ENCODE measurements around the gene CSGALNACT2. TPM values are rescaled to one million over a fixed set of nuclear protein-coding genes. Genes with fewer than 3 reads are reported as not detected.
A peak's percentile ranks its signal among the peaks of the same experiment; 100 is the strongest.

Gene CSGALNACT2
- total and polyA plus RNA-seq, 12 donors, result 5.8 to 19.4 (median 12.3) TPM

- TF ChIP-seq POLR2A (IDR thresholded peaks at IDR 0.05), result no peak
- TF ChIP-seq CTCF (IDR thresholded peaks at IDR 0.05), result peak in 2 of 6 experiments; percentile 19 to 20
- Histone ChIP-seq H3K4me3 (no peak overlapping the region), H3K27ac (no peak overlapping the region), H3K9me3 (replicated peaks in 1 of 3) (no peaks in the 10 kb centered on the region), H3K36me3 (replicated peaks in 1 of 2) (no peaks in the 10 kb centered on the region), H3K4me1 (replicated peaks in 1 of 2) (peaks cover 4 to 21% of the 10 kb centered on the region in 2 donors), H3K27me3 (no peaks in the 10 kb centered on the region)
- peak in 2 of 7 donors; percentile 24 to 51 for DNase-seq
- 83 to 87% (median 85%) methylated on average over 9 to 15 of the region's 15 CpGs for WGBS, 4 donors
- intact Hi-C loops (cut with DNase I), result no loop called here
Measured at GRCh38 chr10:43197834-43198681, 59.8 kb downstream of the CSGALNACT2 start.

GRCh38 chr10:43198682-43199005 is 60.4 kb downstream of the CSGALNACT2 start:
- no peaks in the 10 kb centered on the region for H3K9me3 ChIP-seq (replicated peaks in 1 of 3)
- TF ChIP-seq CTCF (IDR thresholded peaks at IDR 0.05) (no peak), POLR2A (IDR thresholded peaks at IDR 0.05) (no peak)
- H3K27ac ChIP-seq, result no peak overlapping the region
- 84 to 100% (median 94%) methylated on average over 5 to 10 of the region's 10 CpGs for WGBS, 4 donors
- peak in 1 of 7 donors; percentile 9 for DNase-seq
- no peaks in the 10 kb centered on the region for H3K36me3 ChIP-seq (replicated peaks in 1 of 2)
- no peak overlapping the region for H3K4me3 ChIP-seq
- peaks cover 4 to 21% of the 10 kb centered on the region in 2 donors for H3K4me1 ChIP-seq (replicated peaks in 1 of 2)
- no peaks in the 10 kb centered on the region for H3K27me3 ChIP-seq
- intact Hi-C loops (cut with DNase I), result no loop called here

GRCh38 chr10:43199088-43199683 is 60.9 kb downstream of the CSGALNACT2 start:
- no peak overlapping the region for H3K4me3 ChIP-seq
- H3K27ac ChIP-seq, result no peak overlapping the region
- peak in 1 of 7 donors; percentile 11 for DNase-seq
- intact Hi-C loops (cut with DNase I), result no loop called here
- no peaks in the 10 kb centered on the region for H3K9me3 ChIP-seq (replicated peaks in 1 of 3)
- no peak for TF ChIP-seq POLR2A (IDR thresholded peaks at IDR 0.05)
- TF ChIP-seq CTCF (IDR thresholded peaks at IDR 0.05), result no peak
- WGBS, 4 donors, result 95 to 100% (median 97%) methylated on average over 3 to 16 of the region's 16 CpGs
- peaks cover 4 to 21% of the 10 kb centered on the region in 2 donors for H3K4me1 ChIP-seq (replicated peaks in 1 of 2)
- H3K36me3 ChIP-seq (replicated peaks in 1 of 2), result no peaks in the 10 kb centered on the region
- no peaks in the 10 kb centered on the region for H3K27me3 ChIP-seq

GRCh38 chr10:43199684-43200537 is 61.7 kb downstream of the CSGALNACT2 start:
- Histone ChIP-seq H3K4me1 (replicated peaks in 1 of 2) (peaks cover 4 to 21% of the 10 kb centered on the region in 2 donors), H3K36me3 (replicated peaks in 1 of 2) (no peaks in the 10 kb centered on the region), H3K4me3 (no peak overlapping the region), H3K27ac (no peak overlapping the region), H3K27me3 (no peaks in the 10 kb centered on the region), H3K9me3 (replicated peaks in 1 of 3) (no peaks in the 10 kb centered on the region)
- peak in 3 of 7 donors; percentile 14 to 41 (median 16) for DNase-seq
- intact Hi-C loops (cut with DNase I), result no loop called here
- WGBS, 4 donors, result 85 to 91% (median 88%) methylated on average over 3 to 15 of the region's 15 CpGs
- no peak for TF ChIP-seq CTCF (IDR thresholded peaks at IDR 0.05)
- no peak for TF ChIP-seq POLR2A (IDR thresholded peaks at IDR 0.05)

Measured in adrenal gland (tissue), 12 donors.